ENCODE data around the gene PITRM1.

- TF ChIP-seq, protein P1, sequence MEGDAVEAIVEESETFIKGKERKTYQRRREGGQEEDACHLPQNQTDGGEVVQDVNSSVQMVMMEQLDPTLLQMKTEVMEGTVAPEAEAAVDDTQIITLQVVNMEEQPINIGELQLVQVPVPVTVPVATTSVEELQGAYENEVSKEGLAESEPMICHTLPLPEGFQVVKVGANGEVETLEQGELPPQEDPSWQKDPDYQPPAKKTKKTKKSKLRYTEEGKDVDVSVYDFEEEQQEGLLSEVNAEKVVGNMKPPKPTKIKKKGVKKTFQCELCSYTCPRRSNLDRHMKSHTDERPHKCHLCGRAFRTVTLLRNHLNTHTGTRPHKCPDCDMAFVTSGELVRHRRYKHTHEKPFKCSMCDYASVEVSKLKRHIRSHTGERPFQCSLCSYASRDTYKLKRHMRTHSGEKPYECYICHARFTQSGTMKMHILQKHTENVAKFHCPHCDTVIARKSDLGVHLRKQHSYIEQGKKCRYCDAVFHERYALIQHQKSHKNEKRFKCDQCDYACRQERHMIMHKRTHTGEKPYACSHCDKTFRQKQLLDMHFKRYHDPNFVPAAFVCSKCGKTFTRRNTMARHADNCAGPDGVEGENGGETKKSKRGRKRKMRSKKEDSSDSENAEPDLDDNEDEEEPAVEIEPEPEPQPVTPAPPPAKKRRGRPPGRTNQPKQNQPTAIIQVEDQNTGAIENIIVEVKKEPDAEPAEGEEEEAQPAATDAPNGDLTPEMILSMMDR (IDR thresholded peaks at IDR 0.05) = no peak
- no peak for TF ChIP-seq POLR2AphosphoS5 (IDR thresholded peaks at IDR 0.05)
Measured at GRCh38 chr10:3179174-3179573, 6.6 kb upstream of the PITRM1 start.
